ENCODE results near the gene FTCD. TPM values are rescaled to one million over a fixed set of nuclear protein-coding genes. Genes with fewer than 3 reads are reported as not detected.

Gene FTCD
- polyA plus RNA-seq, 3 donors = not detected

GRCh38 chr21:46157987-46158451, 2.6 kb upstream of the FTCD start:
- intact Hi-C loops (cut with micrococcal nuclease) = no loop called here
- Histone ChIP-seq H3K4me3 (replicated peaks in 1 of 3; ENCODE audit: low read depth in 2 of 3, low read length in 3 of 3) (no peak overlapping the region), H3K36me3 (replicated peaks in 1 of 2; ENCODE audit: control insufficient read depth in 1 of 2, insufficient read depth in 2 of 2, low read length in 2 of 2) (no peaks in the 10 kb centered on the region), H3K4me1 (ENCODE audit: control insufficient read depth in 1 of 2, insufficient read depth in 2 of 2, low read length in 2 of 2) (no peaks in the 10 kb centered on the region), H4K20me1 (ENCODE audit: insufficient read depth, low read length) (no peaks in the 10 kb centered on the region), H3K9ac (ENCODE audit: insufficient read depth, low read length, poor library complexity, severe bottlenecking) (no peak overlapping the region), H3K9me3 (replicated peaks in 1 of 2; ENCODE audit: control insufficient read depth in 1 of 2, insufficient read depth in 1 of 2, low read length in 2 of 2) (peaks cover 0 to 12% of the 10 kb centered on the region in 2 donors), H3K27me3 (ENCODE audit: control insufficient read depth in 2 of 2, insufficient read depth in 2 of 2, low read length in 2 of 2) (no peaks in the 10 kb centered on the region), H3K4me2 (replicated peaks; ENCODE audit: extremely low read depth, low read length, poor library complexity, severe bottlenecking) (no peak overlapping the region), H2AFZ (ENCODE audit: insufficient read depth, low read depth, low read length, poor library complexity, severe bottlenecking) (no peak overlapping the region), H3K79me2 (ENCODE audit: insufficient read depth, low read length) (no peaks in the 10 kb centered on the region), H3K27ac (ENCODE audit: low read depth in 1 of 2, low read length in 2 of 2) (no peak overlapping the region)
- TF ChIP-seq, protein P1, sequence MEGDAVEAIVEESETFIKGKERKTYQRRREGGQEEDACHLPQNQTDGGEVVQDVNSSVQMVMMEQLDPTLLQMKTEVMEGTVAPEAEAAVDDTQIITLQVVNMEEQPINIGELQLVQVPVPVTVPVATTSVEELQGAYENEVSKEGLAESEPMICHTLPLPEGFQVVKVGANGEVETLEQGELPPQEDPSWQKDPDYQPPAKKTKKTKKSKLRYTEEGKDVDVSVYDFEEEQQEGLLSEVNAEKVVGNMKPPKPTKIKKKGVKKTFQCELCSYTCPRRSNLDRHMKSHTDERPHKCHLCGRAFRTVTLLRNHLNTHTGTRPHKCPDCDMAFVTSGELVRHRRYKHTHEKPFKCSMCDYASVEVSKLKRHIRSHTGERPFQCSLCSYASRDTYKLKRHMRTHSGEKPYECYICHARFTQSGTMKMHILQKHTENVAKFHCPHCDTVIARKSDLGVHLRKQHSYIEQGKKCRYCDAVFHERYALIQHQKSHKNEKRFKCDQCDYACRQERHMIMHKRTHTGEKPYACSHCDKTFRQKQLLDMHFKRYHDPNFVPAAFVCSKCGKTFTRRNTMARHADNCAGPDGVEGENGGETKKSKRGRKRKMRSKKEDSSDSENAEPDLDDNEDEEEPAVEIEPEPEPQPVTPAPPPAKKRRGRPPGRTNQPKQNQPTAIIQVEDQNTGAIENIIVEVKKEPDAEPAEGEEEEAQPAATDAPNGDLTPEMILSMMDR (IDR thresholded peaks at IDR 0.05) = no peak
- no peaks in the 10 kb centered on the region for H3K4me1 Mint-ChIP-seq
- WGBS (ENCODE audit: insufficient coverage) = 95% methylated on average over 12 of the region's 15 CpGs
- no peaks in the 10 kb centered on the region for H3K36me3 Mint-ChIP-seq
- peaks cover 0 to 5% (median 0%) of the 10 kb centered on the region in 3 donors for H3K27me3 Mint-ChIP-seq (ENCODE audit: low read depth in 3 of 3)
- no peak for DNase-seq
- peaks cover 0 to 12% (median 2%) of the 10 kb centered on the region in 7 donors for H3K9me3 Mint-ChIP-seq
- no peak overlapping the region for H3K4me3 Mint-ChIP-seq
- H3K27ac Mint-ChIP-seq = peak overlapping the region in 1 of 7 donors; percentile 40

GRCh38 chr21:46157396-46157986, 2.1 kb upstream of the FTCD start:
- peak overlapping the region in 1 of 7 donors; percentile 66 for H3K27ac Mint-ChIP-seq
- Histone ChIP-seq H3K36me3 (replicated peaks in 1 of 2; ENCODE audit: control insufficient read depth in 1 of 2, insufficient read depth in 2 of 2, low read length in 2 of 2) (no peaks in the 10 kb centered on the region), H3K79me2 (ENCODE audit: insufficient read depth, low read length) (no peaks in the 10 kb centered on the region), H3K4me1 (ENCODE audit: control insufficient read depth in 1 of 2, insufficient read depth in 2 of 2, low read length in 2 of 2) (no peaks in the 10 kb centered on the region), H3K27me3 (ENCODE audit: control insufficient read depth in 2 of 2, insufficient read depth in 2 of 2, low read length in 2 of 2) (no peaks in the 10 kb centered on the region), H3K9ac (ENCODE audit: insufficient read depth, low read length, poor library complexity, severe bottlenecking) (no peak overlapping the region), H3K4me3 (replicated peaks in 1 of 3; ENCODE audit: low read depth in 2 of 3, low read length in 3 of 3) (no peak overlapping the region), H4K20me1 (ENCODE audit: insufficient read depth, low read length) (no peaks in the 10 kb centered on the region), H3K4me2 (replicated peaks; ENCODE audit: extremely low read depth, low read length, poor library complexity, severe bottlenecking) (no peak overlapping the region), H2AFZ (ENCODE audit: insufficient read depth, low read depth, low read length, poor library complexity, severe bottlenecking) (no peak overlapping the region), H3K27ac (ENCODE audit: low read depth in 1 of 2, low read length in 2 of 2) (no peak overlapping the region), H3K9me3 (replicated peaks in 1 of 2; ENCODE audit: control insufficient read depth in 1 of 2, insufficient read depth in 1 of 2, low read length in 2 of 2) (peaks cover 0 to 12% of the 10 kb centered on the region in 2 donors)
- intact Hi-C loops (cut with micrococcal nuclease) = no loop called here
- WGBS (ENCODE audit: insufficient coverage) = 97% methylated on average over 10 of the region's 12 CpGs
- no peak for DNase-seq
- peaks cover 0 to 2% (median 0%) of the 10 kb centered on the region in 3 donors for H3K27me3 Mint-ChIP-seq (ENCODE audit: low read depth in 3 of 3)
- H3K4me3 Mint-ChIP-seq = no peak overlapping the region
- H3K4me1 Mint-ChIP-seq = no peaks in the 10 kb centered on the region
- TF ChIP-seq, protein P1 (IDR thresholded peaks at IDR 0.05) = no peak
- peaks cover 0 to 8% (median 1%) of the 10 kb centered on the region in 7 donors for H3K9me3 Mint-ChIP-seq
- H3K36me3 Mint-ChIP-seq = no peaks in the 10 kb centered on the region

Measured in CD14-positive monocyte (primary cell).